Stimulated activated CD8-positive, alpha-beta memory T cell treated with anti-CD3 and anti-CD28 coated beads, Interleukin-4, amount 100 ng/mL, for 1 hour (primary cell): ENCODE data around the gene TREX2.

Source experiments
- DNase-seq, 2 donors: peaks; one replicate each; pipeline ENCODE4 v3.0.0-alpha.2; 2020; ENCODE audit warnings: low read depth in 2 of 2, low spot score in 1 of 2

Gene TREX2

GRCh38 chrX:153476666-153477363 is 31.0 kb upstream of the TREX2 start:
- DNase-seq, result no peak

GRCh38 chrX:153475751-153476281 is 30.0 kb upstream of the TREX2 start:
- DNase-seq, result no peak

GRCh38 chrX:153475271-153475670 is 29.4 kb upstream of the TREX2 start:
- DNase-seq, result no peak

- peak in 1 of 2 donors; percentile 10 for DNase-seq
Observed at GRCh38 chrX:153474718-153475117, 28.9 kb upstream of the TREX2 start.

- DNase-seq, result no peak
Observed at GRCh38 chrX:153474266-153474665, 28.4 kb upstream of the TREX2 start.

GRCh38 chrX:153473126-153473525 is 27.3 kb upstream of the TREX2 start:
- DNase-seq, result no peak

GRCh38 chrX:153471663-153472280 is 25.9 kb upstream of the TREX2 start:
- DNase-seq, result no peak

- DNase-seq, result peak; percentile 67 to 73
Observed at GRCh38 chrX:153470411-153471363, 24.8 kb upstream of the TREX2 start, which contains the start of gene HAUS7. HAUS7 (minus strand) TSS chrX:153470576; CDS start chrX:153470557, 19 bp downstream.

- peak in 1 of 2 donors; percentile 10 for DNase-seq
Observed at GRCh38 chrX:153469811-153470410, 24.1 kb upstream of the TREX2 start.

GRCh38 chrX:153468008-153468580 is 22.2 kb upstream of the TREX2 start:
- no peak for DNase-seq

- no peak for DNase-seq
Observed at GRCh38 chrX:153465691-153466380, 20.0 kb upstream of the TREX2 start.

GRCh38 chrX:153464116-153464515 is 18.3 kb upstream of the TREX2 start:
- DNase-seq, result no peak

- DNase-seq, result no peak
Observed at GRCh38 chrX:153463556-153463955, 17.7 kb upstream of the TREX2 start.

GRCh38 chrX:153463031-153463430 is 17.2 kb upstream of the TREX2 start:
- no peak for DNase-seq

- DNase-seq, result no peak
Observed at GRCh38 chrX:153462291-153462690, 16.4 kb upstream of the TREX2 start.

- no peak for DNase-seq
Observed at GRCh38 chrX:153460826-153461225, 15.0 kb upstream of the TREX2 start.

GRCh38 chrX:153459986-153460385 is 14.1 kb upstream of the TREX2 start:
- DNase-seq, result no peak

- DNase-seq, result no peak
Observed at GRCh38 chrX:153458476-153458875, 12.6 kb upstream of the TREX2 start.

- no peak for DNase-seq
Observed at GRCh38 chrX:153457827-153458466, 12.1 kb upstream of the TREX2 start.
